HUDEP-2 (cell line): ENCODE measurements around the gene TRAP1.

Experiments used
- DNase-seq, 76 experiments: peaks; one replicate each; lab custom pipeline; 2025; ENCODE audit not compliant: unreplicated experiment in 76 of 76; lab: John Stamatoyannopoulos, UW

Gene TRAP1

GRCh38 chr16:3654249-3654991, 62.9 kb downstream of the TRAP1 start, which contains the start of gene DNASE1:
DNASE1 (plus strand) TSS chr16:3654691; CDS start chr16:3655374, 683 bp downstream.
- DNase-seq: peak in 63 of 76 experiments; percentile 3 to 76 (median 46)

DNA sequence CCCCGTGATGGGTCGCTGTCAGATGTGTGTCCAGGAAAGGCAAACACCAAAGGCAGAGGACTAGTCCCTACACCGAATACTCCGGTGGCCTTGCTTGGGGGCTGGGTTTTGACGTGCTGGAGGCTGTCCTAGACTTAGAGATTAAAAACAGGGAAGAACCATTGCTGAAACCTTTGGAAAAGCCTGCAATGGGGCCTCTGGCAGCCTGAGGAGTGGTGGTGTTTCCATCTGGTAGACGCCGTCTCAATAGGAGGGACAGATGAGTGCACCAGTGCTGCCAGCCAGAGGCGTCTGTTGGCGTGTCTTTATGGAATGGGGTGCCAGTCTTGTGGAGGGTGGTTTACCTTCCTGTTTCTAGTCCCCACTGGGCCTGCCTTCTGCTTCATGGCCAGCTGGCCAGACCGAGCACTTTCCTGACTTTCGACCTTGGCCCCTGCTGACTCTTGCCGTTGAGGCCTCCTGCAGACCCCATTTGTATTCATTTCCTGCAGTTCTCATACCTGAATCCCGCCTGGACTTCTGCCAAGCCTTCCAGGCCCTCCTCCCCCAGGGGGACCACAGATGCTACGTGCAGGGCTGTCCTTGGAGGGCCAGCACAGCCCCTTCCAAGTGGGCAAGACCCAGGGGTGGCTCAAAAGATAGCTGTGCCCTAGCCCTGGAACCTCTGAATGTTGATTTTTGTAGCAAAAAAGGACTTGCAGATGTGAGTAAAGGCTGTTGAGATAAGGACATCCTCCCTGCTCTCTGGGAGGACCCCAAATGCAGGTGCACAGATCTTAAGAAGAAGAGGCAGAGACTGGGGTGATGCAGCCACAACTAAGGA, 64.7 kb downstream of the TRAP1 start:
- DNase-seq: no peak

DNA sequence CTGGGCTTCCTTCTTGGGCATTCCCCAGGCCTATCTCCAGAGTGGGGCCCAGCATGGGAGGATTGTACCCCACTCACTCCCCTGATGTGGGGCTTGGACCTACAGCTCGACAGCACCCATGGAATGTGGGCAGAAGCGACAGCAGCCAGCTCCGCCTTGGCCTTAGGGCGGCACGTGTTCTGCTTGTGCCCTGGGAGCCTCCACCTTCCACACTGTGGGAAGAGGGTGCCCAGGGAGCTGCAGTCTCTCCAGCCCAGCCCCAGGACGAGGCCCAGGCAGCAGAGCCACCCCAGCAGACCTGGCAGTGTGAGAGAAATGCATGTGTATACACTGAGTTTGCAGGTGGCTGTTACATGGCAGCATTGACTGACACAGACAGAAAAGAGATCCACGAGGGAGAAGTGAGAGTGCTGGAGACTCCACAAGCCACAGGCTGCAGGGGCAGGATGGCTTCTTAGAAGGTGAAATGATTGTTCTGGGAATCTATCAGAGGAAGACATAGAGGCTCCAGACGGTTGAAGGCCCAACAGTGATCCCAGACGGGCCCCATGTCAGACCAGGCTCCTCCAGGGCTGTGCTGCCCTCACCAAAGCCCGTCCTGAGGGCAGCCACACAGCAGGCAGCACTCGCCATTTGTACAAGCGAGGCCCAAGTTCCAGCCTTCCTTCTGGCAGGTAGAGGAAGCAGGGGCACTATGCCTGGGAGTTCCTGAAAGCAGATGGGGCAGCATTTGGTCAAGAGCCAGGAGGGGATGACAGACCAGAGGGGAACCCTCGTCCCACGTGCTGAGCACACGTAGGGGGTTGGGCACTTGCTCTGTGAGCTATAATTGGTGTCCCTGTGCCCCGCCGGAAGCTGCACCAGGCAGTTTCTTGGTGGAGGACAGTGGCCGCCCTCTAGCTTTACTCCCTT, 65.6 kb downstream of the TRAP1 start:
- DNase-seq: no peak

DNA sequence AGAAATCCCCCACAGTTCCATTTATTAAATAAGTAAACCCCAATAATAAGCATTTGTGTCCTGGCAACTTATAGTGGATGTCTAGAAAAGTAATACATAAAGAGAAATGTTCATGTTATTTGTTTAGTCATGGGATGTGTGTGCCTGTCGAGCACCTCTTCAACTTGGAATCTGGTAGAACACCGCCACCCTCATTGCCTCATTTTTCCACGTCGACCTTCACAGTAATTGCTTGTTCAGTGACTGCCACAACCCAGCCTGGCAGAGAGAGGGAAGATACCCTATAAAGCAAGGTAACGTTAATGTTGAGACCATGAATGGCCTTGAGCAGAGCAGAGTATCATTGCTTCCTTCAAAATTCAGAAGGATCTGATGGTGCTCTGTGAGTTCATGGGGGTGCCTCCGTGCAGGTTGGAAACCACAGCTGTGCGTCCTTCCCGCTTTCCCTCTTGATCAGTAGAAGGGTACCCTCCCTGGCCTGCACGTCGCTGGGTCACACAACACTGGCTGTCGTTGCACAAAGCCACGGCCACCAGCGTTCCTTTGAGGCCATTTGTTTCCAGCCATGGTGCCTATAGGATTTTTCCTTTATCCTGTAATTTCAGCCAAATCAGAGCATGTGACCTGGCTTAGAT, 66.6 kb downstream of the TRAP1 start:
- DNase-seq: no peak

- DNase-seq: no peak
Measured at GRCh38 chr16:3646348-3646920, 70.9 kb downstream of the TRAP1 start.

GRCh38 chr16:3645504-3646347, 71.6 kb downstream of the TRAP1 start:
- DNase-seq: no peak

DNA sequence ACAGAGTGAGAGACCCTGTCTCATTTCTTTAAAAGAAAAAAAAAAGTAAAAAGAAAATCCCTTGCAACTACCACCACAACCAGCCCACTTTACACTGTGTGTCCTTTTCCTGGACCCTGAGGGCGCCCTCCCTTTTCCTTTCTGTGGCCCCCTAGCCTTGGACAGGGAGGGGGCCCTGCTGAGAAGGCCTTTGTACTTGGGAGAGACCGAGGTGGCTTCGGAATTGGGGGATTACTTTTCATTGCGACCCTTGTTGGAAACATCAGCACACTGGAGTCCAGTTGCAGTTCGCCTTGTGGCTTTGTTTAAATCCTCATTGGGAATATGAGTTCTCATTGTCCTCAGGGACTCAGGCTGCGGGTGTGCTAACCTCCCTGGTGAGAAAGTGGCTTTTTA, 72.2 kb downstream of the TRAP1 start:
- no peak for DNase-seq

DNA sequence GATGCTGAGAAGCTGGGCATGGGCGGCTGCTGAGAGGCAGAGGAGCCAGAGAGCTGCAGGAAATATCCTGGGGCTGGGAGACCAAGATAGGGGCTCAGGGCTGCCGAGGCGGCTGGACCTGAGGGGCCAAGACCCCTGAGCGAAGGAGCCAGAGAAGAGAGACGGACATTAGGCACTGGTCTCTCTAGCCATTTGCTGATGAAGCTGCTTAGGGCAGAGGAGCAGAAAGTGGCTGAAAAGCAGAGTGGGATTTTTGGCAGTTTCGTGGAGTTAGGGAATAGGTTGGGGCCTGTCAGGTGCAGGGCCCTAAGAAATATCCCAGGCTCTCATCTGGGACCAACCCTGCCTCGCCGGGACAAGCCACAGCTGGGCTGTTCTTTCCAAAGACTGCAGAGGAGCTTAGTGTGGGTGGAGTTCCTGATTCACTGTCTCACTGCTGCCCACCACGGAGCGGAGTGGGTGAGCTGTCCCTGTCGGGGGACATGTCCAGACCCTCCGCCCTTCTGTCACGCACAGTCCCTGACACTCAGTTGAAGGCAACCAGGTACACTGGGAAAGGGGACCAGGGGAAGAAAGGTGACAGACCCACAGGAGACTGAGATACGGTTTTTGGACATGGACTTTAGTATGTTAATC, 74.1 kb downstream of the TRAP1 start:
- no peak for DNase-seq

DNA sequence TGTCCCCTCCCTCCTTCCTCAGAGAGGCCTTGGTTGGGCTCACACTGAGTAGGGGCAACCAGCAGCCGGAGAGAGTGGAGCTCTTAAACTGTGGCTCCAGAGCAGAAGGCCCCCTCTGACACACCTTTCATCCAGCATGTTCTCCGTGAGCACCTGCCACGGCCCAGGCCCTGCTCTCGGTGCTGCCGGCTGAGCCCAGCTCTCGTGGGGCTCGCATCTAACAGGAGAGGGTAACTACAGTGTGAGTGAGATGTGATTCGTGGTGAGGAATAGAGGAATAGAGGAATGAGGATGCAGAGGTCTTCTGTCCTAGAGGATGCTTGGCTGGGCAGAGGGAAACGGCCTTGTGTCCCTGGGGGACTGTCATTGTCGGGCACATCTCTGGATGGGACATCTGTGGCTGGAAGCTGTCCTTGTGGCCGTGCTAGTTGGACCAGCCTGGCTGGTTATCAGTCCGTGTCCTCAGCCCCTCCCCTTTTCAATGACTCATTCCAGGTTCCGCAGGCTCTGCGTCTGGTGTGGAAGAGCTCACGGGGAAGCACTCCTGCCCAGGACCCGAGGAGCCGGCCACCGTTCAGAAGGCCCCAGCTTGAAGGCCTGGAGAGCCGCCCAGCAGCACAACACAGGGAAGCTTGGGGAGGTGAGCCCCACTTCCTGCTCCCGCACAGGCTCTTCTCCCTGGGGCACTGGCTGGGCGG, 74.8 kb downstream of the TRAP1 start:
- DNase-seq: peak in 20 of 76 experiments; percentile 7 to 61 (median 14)

- DNase-seq: no peak
Measured at GRCh38 chr16:3641801-3642396, 75.4 kb downstream of the TRAP1 start.

DNA sequence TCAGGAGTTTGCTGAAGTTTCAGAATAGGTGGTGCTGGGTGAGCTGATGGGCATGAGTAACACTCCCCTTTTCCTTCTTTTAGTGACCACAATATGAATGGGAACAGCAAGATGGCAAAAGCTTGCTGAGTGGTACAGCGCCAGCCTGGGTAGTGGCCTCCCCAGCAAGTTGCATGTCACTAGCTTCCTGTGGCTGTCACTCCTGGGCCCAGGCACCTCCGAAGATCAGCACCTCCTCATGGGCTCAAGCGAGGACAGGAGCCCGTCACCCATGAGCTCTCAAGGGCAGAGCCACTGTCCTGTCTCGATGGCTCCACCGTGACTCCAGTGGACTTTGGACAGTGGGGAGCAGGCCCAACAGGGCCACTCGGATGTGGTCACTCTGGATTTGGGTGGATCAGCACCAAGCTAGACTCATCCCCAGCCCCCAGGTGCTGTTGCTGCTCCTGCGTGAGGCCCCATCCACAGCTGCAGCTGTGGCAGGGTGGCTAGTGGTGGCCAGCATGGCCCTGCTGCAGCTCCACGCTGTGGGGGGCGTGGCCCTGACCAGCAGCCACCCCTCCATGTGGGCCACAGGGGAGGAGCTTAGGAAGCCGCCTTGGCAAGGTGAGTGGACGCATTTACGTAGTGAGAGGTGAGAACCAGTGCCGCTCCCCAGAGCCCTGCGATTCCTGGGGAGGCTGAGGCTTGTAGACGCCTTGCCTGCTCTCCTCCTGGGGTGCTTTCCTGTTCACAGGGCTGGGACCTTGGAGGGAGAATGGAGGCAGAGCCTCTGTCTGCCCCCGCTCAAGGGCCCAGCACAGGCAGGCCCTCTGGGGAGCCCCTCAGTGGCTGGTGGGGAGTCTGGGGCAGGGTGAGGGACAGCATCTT, 76.5 kb downstream of the TRAP1 start:
- no peak for DNase-seq

DNA sequence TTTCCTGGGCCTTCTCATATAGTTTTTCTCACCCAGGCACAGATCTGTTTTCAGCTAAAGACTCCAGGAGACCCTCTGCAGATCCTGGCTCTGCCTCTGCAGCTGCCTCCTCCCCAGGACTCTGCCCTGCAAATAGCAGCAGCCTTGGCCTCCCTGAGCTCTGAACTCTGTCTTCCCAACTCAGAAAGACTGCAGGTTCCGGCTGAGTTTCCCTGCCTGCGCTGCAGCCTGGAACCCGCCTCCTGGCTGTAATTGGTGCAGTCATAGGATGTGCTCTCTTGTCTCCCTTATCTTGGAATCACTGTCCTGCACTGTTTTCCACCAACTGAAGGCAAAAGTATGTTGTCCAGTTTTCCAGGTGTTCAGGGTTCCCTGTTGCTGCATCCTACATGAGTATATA, 77.1 kb downstream of the TRAP1 start:
- DNase-seq: no peak

DNA sequence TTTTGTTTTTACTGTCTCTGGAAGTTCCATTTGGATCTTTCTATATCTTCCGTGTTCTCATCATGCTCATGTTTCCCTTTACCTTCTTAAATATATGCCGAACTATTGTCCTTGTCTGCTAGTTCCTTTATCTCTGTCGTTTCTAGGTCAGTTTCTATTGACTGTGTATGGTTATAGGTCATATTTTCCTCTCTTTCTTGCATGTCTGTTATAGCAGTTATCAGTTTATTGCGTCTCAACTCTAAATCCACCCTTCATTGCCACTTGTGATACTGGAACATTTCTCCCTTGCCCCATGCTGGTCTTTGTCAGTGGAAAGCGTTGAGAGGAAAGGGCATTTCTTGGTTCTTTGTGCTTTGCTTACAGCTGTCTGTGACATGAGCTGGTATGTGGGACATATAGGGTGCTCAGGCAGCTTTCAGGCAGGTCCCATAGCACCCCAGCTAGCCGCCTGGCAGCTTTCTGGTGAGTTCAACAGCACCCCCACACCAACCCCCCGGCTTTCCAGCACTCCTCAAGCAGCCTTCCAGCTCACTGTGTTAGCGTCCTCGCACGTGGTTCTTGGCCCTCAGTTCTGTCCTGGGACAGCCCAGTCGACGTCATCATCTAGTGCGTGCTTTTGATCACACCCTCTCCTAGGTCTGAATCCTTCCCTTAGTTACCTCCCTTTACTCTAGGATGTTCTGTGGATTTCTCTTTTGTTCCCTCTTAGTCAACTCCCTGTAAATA, 78.2 kb downstream of the TRAP1 start:
- no peak for DNase-seq

- peak in 4 of 76 experiments; percentile 7 to 22 (median 14) for DNase-seq
Measured at GRCh38 chr16:3637371-3637923, 79.9 kb downstream of the TRAP1 start.

DNA sequence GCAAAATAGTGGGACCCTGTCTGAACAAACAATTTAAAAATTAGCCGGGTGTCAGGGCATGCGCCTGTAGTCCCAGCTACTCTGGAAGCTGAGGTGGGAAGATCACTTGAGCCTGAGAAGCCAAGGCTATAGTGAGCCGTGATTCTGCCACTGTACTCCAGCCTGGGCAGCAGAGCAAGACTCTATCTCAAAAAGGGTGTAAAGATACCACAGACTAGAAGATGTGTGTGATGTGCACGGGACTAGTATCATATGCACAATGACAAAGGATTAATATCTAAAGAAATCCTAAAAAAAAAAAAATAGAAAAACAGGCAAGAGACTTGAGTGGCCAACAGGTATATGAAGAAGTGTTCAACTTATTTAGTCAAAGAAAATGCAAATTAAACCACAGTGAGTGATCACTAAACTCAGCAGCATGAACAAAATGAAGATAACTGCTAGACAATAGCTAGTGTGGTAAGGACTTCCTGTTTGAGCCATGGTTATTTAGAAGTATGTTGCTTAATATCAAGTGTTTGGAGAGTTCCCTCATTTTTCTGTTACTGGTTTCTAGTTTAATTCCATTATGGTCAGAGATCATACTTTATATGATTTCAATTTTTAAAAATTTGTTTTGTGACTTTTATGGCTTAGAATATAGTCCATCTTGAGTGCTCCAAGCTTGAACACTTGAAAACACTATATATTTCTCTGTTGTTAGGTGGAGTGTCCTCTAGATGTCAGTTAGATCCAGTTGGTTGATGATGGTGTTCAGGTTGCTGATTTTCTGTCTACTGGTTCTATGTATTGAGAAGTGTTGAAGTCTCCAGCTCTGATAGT, 91.2 kb downstream of the TRAP1 start:
- peak in 5 of 76 experiments; percentile 11 to 40 (median 16) for DNase-seq
